ENCODE results near the gene EIF4E1B. TPM values are rescaled to one million over a fixed set of nuclear protein-coding genes. Genes with fewer than 3 reads are reported as not detected.
A peak's percentile ranks its signal among the peaks of the same experiment; 100 is the strongest.

The EIF4E1B gene
- total and polyA plus RNA-seq, 7 donors = 0.04 to 0.62 TPM; not detected in 5

DNA sequence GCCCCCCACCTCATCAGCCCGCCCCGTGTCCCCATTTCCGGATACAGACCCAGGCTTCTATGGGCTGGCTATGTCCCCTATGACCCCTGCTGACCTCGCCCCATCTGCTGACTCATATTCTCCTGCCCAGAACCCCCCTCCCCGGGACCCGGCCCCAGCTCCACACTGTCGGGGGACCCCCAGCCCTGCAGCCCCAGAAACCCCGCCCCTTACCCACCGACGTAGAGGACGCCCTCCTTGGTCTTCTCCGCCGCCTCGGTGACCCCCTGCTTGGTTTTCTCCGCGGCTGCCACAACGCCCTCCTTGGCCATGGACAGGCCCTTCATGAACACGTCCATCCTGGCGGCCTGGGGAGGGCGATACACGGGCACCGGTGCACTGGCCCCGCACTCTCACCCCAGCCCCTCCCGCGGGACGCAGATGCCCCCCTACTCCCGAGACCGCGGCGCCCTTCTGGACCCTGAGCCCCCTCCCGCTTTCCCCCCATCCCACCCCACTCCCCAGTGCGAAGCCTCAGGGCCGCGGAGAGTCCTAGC, 1.1 kb upstream of the EIF4E1B start:
- Histone ChIP-seq H3K36me3 (ENCODE audit: insufficient read depth in 1 of 2, low read depth in 1 of 2) (no peaks in the 10 kb centered on the region), H3K4me3 (peak overlapping the region; percentile 61), H3K9me3 (no peaks in the 10 kb centered on the region), H3K27ac (no peak overlapping the region), H3K27me3 (ENCODE audit: insufficient read depth in 3 of 3, low read length in 2 of 3) (peaks cover 0 to 38% (median 9%) of the 10 kb centered on the region in 3 donors), H3K4me1 (peaks cover 7% of the 10 kb centered on the region)
- ATAC-seq (no peak), DNase-seq (no peak)
- intact Hi-C loops (cut with DNase I) = no loop called here
- 7 to 12% (median 9%) methylated on average over 29 to 34 of the region's 34 CpGs for WGBS, 3 donors
- TF ChIP-seq, protein P1, sequence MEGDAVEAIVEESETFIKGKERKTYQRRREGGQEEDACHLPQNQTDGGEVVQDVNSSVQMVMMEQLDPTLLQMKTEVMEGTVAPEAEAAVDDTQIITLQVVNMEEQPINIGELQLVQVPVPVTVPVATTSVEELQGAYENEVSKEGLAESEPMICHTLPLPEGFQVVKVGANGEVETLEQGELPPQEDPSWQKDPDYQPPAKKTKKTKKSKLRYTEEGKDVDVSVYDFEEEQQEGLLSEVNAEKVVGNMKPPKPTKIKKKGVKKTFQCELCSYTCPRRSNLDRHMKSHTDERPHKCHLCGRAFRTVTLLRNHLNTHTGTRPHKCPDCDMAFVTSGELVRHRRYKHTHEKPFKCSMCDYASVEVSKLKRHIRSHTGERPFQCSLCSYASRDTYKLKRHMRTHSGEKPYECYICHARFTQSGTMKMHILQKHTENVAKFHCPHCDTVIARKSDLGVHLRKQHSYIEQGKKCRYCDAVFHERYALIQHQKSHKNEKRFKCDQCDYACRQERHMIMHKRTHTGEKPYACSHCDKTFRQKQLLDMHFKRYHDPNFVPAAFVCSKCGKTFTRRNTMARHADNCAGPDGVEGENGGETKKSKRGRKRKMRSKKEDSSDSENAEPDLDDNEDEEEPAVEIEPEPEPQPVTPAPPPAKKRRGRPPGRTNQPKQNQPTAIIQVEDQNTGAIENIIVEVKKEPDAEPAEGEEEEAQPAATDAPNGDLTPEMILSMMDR (IDR thresholded peaks at IDR 0.05) = no peak

DNA sequence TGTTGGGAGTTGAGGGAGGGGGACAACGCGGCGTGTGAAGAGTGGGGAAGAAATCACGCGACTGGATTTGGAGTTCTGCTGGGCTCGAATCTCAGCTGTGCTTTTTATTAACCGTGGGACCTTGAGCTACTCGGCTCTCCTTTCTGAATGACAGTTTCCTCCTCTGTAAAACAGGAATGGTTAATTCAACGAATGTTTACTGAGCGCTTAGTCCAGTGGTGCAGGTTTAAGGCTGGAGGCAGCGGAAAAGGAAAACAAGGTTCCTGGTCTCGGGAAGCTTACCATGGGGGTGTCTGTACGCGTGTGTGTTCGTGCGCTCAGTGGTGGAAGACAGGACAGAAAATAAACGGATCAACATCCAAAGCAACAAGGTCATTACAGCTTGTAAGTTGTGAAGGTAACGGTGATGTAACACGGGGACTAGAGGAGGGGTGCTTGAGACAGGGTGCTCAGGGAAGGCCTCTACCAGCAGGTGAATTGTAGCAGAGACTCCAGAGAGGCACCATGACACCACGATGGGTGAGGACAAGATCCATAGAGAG, 277 bp downstream of the EIF4E1B start:
- DNase-seq (no peak), ATAC-seq (peak in 1 of 4 donors; percentile 26)
- no peaks in the 10 kb centered on the region for H3K36me3 ChIP-seq (ENCODE audit: insufficient read depth in 1 of 2, low read depth in 1 of 2)
- WGBS, 3 donors = 22 to 28% (median 27%) methylated on average over 20 of the region's 20 CpGs
- no peak overlapping the region for H3K27ac ChIP-seq
- H3K4me1 ChIP-seq = peaks cover 7% of the 10 kb centered on the region
- H3K9me3 ChIP-seq = no peaks in the 10 kb centered on the region
- TF ChIP-seq, protein P1 (IDR thresholded peaks at IDR 0.05) = no peak
- intact Hi-C loops (cut with DNase I) = no loop called here
- peak overlapping the region; percentile 61 for H3K4me3 ChIP-seq
- H3K27me3 ChIP-seq (ENCODE audit: insufficient read depth in 3 of 3, low read length in 2 of 3) = peaks cover 0 to 38% (median 9%) of the 10 kb centered on the region in 3 donors

DNA sequence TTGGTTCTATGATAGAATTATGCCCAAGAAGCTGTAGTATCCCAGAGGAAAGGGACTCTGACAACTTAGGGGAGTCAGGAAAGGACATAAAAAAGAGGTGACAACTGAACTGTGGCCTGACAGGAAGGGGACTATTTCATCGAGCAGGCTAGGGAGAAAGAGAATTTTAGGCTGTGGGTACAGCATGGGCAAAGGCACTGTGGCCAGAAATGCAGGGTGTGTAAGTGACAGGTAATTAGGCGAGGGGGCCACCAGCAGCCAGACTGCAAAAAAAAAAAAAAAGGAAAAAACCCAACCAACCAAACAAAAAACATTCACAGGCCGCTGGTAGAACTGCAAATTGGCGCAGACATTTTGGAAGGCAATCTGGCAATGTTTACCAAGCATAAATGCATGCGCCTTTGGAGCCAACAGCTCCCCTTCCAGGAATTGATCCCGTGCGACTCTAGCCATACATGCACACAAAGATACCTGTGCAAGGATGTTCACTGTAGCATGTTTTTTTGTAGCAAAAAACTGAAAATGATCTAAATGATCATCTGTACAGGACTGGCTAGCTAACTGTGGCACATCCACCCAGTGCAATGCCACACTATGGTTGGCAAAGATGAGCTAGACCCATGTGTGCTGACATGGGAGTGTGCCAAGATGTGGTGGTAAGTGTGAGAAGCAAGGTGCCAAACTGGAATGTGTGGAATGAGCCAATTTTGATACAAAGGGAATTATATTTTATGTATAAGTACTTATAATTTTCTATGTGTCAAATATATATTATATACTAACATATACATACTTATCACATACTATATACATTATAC, 1.1 kb downstream of the EIF4E1B start:
- intact Hi-C loops (cut with DNase I) = no loop called here
- Histone ChIP-seq H3K27me3 (ENCODE audit: insufficient read depth in 3 of 3, low read length in 2 of 3) (peaks cover 0 to 38% (median 9%) of the 10 kb centered on the region in 3 donors), H3K36me3 (ENCODE audit: insufficient read depth in 1 of 2, low read depth in 1 of 2) (no peaks in the 10 kb centered on the region), H3K4me3 (no peak overlapping the region), H3K27ac (no peak overlapping the region), H3K4me1 (peaks cover 7% of the 10 kb centered on the region), H3K9me3 (no peaks in the 10 kb centered on the region)
- WGBS, 3 donors = 71 to 87% (median 77%) methylated on average over 7 of the region's 7 CpGs
- TF ChIP-seq, protein P1 (IDR thresholded peaks at IDR 0.05) = no peak
- ATAC-seq (no peak), DNase-seq (no peak)

GRCh38 chr5:176632745-176633144, 2.3 kb downstream of the EIF4E1B start:
- Histone ChIP-seq H3K4me1 (peaks cover 7% of the 10 kb centered on the region), H3K9me3 (no peaks in the 10 kb centered on the region), H3K27ac (no peak overlapping the region), H3K4me3 (no peak overlapping the region), H3K27me3 (ENCODE audit: insufficient read depth in 3 of 3, low read length in 2 of 3) (peaks cover 0 to 36% (median 9%) of the 10 kb centered on the region in 3 donors), H3K36me3 (ENCODE audit: insufficient read depth in 1 of 2, low read depth in 1 of 2) (no peaks in the 10 kb centered on the region)
- ATAC-seq (peak; percentile 39 to 77 (median 76)), DNase-seq (peak in 1 of 2 donors; percentile 63)
- intact Hi-C loops (cut with DNase I) = no loop called here
- TF ChIP-seq, protein P1 (IDR thresholded peaks at IDR 0.05) = no peak
- WGBS, 3 donors = 18 to 33% (median 32%) methylated on average over 2 of the region's 2 CpGs

Measured in psoas muscle (tissue), 8 donors.